Measurements from ENCODE around the gene KLHL9.

Gene KLHL9

GRCh38 chr9:21348430-21348970 is 13.3 kb upstream of the KLHL9 start (continued):
- TF ChIP-seq ZNF549 (tag by site-specific recombination; IDR thresholded peaks at IDR 0.05): no peak
- TF ChIP-seq ZNF112 (tag by site-specific recombination; IDR thresholded peaks at IDR 0.05): no peak
- TF ChIP-seq ZNF843 (tag by site-specific recombination; IDR thresholded peaks at IDR 0.05): no peak
- no peak for TF ChIP-seq ZBTB6 (tag by site-specific recombination; IDR thresholded peaks at IDR 0.05)
- TF ChIP-seq GLI2 (tag by site-specific recombination; IDR thresholded peaks at IDR 0.05; ENCODE audit: borderline replicate concordance, low read depth): no peak
- TF ChIP-seq ZFP69B (tag by site-specific recombination; IDR thresholded peaks at IDR 0.05): no peak
- TF ChIP-seq ZBTB48 (tag by site-specific recombination; IDR thresholded peaks at IDR 0.05): no peak
- no peak for TF ChIP-seq ZFHX2 (tag by site-specific recombination; conservative IDR thresholded peaks at IDR 0.05)
- no peak for TF ChIP-seq TRIM28 (IDR thresholded peaks at IDR 0.05; ENCODE audit: borderline replicate concordance, low read length)
- TF ChIP-seq, protein P1, sequence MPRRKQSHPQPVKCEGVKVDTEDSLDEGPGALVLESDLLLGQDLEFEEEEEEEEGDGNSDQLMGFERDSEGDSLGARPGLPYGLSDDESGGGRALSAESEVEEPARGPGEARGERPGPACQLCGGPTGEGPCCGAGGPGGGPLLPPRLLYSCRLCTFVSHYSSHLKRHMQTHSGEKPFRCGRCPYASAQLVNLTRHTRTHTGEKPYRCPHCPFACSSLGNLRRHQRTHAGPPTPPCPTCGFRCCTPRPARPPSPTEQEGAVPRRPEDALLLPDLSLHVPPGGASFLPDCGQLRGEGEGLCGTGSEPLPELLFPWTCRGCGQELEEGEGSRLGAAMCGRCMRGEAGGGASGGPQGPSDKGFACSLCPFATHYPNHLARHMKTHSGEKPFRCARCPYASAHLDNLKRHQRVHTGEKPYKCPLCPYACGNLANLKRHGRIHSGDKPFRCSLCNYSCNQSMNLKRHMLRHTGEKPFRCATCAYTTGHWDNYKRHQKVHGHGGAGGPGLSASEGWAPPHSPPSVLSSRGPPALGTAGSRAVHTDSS (tag by site-specific recombination; IDR thresholded peaks at IDR 0.05): no peak

DNA sequence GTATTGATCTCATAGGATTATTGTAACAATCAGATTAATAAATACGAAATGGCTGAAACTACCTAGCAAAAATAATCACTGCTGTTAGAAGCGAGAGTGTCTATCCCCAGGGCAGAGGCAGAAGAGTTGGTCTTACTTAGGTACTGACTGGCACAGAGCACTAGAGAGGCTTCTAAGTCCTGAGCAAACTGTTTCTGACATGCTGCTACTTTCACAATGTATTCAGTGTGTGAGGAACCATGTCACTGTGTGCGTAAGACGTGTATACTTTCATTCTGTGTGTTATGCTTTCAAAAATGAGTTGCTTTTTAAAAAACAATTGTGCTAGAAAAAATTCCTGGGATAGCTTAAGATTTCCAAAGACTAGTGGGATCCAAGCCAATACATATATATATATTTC is 5.5 kb upstream of the KLHL9 start:
- Histone ChIP-seq H3K4me1 (ENCODE audit: control insufficient read depth, insufficient read depth, low read length) (0 out of 2 replicates have a peak, but pooled peaks cover under 1% of the 10 kb centered on the region), H3K9me3 (ENCODE audit: control insufficient read depth, insufficient read depth, low read depth, low read length) (no peaks in the 10 kb centered on the region), H3K27ac (ENCODE audit: extremely low read depth, low read depth, low read length) (no peak overlapping the region), H3K36me3 (ENCODE audit: control insufficient read depth in 2 of 2, insufficient read depth in 1 of 2, low read length in 2 of 2) (no peaks in the 10 kb centered on the region), H3K4me3 (ENCODE audit: low read depth, low read length) (no peak overlapping the region)
- no peak for TF ChIP-seq ZNF830 (tag by site-specific recombination; IDR thresholded peaks at IDR 0.05; ENCODE audit: low read depth)
- TF ChIP-seq ZNF76 (tag by site-specific recombination; IDR thresholded peaks at IDR 0.05; ENCODE audit: borderline replicate concordance, low read depth): no peak
- no peak for TF ChIP-seq ZNF175 (tag by site-specific recombination; IDR thresholded peaks at IDR 0.05)
- TF ChIP-seq ZSCAN23 (tag by site-specific recombination; IDR thresholded peaks at IDR 0.05): no peak
- TF ChIP-seq, protein P2, sequence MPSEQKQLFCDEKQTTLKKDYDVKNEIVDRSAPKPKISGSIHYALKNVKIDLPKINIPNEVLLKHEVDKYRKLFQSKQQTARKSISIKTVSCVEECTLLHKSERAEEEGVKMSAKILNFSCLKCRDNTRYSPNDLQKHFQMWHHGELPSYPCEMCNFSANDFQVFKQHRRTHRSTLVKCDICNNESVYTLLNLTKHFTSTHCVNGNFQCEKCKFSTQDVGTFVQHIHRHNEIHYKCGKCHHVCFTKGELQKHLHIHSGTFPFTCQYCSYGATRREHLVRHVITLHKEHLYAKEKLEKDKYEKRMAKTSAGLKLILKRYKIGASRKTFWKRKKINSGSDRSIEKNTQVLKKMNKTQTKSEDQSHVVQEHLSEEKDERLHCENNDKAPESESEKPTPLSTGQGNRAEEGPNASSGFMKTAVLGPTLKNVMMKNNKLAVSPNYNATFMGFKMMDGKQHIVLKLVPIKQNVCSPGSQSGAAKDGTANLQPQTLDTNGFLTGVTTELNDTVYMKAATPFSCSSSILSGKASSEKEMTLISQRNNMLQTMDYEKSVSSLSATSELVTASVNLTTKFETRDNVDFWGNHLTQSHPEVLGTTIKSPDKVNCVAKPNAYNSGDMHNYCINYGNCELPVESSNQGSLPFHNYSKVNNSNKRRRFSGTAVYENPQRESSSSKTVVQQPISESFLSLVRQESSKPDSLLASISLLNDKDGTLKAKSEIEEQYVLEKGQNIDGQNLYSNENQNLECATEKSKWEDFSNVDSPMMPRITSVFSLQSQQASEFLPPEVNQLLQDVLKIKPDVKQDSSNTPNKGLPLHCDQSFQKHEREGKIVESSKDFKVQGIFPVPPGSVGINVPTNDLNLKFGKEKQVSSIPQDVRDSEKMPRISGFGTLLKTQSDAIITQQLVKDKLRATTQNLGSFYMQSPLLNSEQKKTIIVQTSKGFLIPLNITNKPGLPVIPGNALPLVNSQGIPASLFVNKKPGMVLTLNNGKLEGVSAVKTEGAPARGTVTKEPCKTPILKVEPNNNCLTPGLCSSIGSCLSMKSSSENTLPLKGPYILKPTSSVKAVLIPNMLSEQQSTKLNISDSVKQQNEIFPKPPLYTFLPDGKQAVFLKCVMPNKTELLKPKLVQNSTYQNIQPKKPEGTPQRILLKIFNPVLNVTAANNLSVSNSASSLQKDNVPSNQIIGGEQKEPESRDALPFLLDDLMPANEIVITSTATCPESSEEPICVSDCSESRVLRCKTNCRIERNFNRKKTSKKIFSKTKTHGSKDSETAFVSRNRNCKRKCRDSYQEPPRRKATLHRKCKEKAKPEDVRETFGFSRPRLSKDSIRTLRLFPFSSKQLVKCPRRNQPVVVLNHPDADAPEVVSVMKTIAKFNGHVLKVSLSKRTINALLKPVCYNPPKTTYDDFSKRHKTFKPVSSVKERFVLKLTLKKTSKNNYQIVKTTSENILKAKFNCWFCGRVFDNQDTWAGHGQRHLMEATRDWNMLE (tag by site-specific recombination; conservative IDR thresholded peaks at IDR 0.05; ENCODE audit: low read depth): no peak
- TF ChIP-seq ZNF510 (tag by site-specific recombination; IDR thresholded peaks at IDR 0.05; ENCODE audit: insufficient replicate concordance): no peak
- no peak for TF ChIP-seq ZNF776 (tag by site-specific recombination; IDR thresholded peaks at IDR 0.05; ENCODE audit: borderline replicate concordance)
- no peak for TF ChIP-seq ZNF292 (tag by site-specific recombination; IDR thresholded peaks at IDR 0.05; ENCODE audit: borderline replicate concordance, low read depth)
- POLR2A ChIA-PET: no interaction called here
- CTCF ChIA-PET: interaction anchor here (0.6 to 1.8 kb wide), 4 partner anchors 9 to 55 kb away, joined by 3 to 4 read pairs (median 4); no protein-coding TSS in a partner anchor

Measured in HEK293 (cell line).